Stimulated activated CD8-positive, alpha-beta memory T cell treated with anti-CD3 and anti-CD28 coated beads, Interleukin-15, amount 100 ng/mL, for 1 hour (primary cell): Measurements from ENCODE around the gene TOP2B.

Experiments used
- DNase-seq: peaks from one replicate; pipeline ENCODE4 v3.0.0-alpha.2; 2020; ENCODE audit warnings: low read depth

The TOP2B gene

DNA sequence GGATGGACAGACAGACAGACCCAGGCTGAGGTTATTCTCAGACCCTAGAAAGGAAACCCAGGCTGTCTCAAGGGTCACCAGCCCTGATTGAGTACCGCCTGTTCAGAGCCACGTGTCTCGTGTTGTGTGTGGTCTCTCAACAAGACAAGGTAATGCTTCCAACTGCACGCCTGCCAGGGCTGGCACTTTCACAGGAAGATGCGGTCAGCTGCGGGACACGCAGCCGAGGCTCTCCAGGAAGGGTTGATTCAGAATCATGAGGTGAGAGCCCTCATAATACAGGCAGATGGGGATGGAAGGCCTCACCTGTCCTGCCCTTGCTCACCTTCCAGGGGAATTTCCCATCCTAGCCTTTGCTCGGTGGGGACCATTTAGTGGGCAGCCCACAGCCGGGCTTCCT is 81.4 kb downstream of the TOP2B start:
- DNase-seq: no peak

DNA sequence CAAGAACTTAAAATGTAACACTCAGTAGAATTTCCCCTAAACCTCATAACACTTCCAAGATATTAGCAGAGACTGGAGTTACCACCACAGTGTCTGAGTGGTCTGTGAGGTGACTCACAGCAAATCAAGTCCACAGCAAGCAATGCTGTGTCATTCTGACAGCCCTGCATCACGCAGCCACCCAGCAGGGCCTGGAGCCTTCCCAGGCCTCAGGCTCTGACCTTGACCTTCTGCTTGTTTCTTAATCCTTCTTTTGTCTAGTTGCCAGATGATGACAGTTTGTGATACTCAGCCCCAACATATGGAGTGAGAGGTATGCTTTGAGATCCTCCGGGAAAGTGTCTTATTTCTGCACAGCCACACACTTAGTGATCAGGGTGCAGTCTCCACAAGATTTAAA is 82.5 kb downstream of the TOP2B start:
- DNase-seq: no peak

DNA sequence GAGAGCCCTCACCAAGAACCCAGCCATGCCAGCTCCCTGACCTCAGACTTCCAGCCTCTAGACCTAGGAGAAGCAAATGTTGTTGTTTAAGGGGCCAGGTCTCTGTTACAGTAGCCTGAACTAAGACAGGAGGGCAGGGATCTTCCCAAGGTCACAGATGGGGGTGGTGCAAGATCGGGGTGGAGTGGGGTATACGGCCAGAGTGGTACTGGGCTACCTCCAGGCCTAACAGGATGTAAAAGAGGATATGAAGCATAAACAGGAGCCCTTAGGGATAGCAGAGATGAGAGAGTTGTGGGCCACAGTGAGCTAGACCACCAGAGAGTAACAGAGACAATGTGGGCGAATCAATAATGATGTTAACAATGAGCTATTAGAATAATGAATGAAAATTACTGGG is 82.9 kb downstream of the TOP2B start:
- DNase-seq: no peak

DNA sequence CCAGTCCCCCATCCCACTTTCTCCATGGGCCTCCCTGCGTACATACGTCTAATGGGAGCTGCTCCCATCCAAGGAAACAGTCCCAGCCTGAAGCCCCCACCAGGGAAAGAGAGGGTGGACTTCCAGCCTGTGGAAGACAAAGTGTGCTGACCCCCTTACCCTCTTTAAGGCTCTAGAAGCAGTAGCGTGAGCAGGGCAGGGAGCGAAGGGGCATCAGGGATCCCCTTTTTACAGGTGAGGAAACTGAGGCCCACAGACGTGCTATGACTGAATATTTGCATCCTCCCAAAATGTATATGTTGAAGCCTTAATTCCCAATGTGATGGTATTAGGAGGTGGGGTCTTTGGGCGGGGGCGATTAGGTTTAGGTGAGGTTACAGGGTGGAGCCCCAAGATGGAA is 83.4 kb downstream of the TOP2B start:
- DNase-seq: no peak

DNA sequence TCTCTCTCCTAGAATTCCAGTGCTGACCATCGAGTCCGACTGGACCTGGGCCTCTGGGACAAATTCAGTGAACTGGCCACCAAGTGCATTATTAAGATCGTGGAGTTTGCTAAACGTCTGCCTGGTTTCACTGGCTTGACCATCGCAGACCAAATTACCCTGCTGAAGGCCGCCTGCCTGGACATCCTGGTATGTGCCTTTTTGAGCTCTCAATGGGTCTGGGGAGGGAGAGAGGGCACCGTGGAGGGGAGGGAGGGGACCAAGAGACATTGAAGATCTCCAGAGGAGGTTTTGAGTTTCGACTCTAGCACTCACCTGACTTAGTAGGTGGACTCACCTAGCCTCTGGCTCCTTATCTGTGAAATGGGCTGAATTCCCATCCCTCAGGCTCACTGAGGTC is 84.2 kb downstream of the TOP2B start:
- no peak for DNase-seq

DNA sequence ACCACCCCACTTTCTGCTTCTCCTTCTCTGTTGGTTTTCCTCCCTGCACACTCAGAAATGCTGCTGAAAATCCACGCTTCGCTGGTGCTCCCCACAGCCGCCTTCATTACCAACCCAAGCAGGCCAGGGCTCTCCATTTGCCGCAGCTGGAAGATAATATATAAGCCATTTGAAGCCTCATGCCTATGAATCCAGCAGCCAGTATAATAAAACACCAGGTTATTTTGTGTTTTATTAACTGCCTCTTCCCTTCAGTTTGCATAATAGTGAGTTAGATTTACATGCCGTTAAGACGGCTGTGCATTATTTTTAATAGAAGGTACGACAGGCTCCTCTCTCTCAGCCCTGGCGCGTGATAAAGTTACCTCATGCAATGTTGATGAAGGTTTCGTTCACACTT is 86.6 kb downstream of the TOP2B start:
- DNase-seq: no peak

DNA sequence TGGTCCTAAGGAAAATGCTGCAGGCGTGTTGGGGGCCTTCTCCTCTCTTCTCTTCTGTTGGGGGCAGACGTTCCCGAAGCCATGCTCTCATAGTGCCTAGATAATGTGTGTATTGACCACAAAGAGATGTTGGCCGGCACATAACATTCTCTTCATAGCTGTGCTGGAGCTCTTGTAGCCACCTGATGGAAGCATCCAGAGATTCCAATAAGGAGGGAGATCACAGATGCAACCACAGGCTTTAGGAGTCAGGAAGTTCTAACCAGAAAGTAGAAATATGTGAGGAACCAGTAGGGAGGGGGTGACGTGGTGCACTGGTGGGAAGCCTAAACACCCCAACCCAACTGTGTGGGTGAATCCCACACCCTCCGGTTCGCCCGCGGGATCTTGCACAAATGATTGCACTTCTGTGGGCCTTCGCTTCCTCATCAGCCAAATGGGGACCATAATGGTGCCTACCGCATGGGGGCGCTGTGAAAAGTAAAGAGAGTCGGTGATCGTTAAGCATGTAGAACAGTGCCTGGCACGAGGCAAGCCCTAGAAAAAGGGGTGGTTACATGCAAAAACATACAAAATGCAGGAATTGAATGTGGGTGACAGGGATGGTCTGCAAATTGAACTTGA is 87.8 kb downstream of the TOP2B start:
- no peak for DNase-seq

DNA sequence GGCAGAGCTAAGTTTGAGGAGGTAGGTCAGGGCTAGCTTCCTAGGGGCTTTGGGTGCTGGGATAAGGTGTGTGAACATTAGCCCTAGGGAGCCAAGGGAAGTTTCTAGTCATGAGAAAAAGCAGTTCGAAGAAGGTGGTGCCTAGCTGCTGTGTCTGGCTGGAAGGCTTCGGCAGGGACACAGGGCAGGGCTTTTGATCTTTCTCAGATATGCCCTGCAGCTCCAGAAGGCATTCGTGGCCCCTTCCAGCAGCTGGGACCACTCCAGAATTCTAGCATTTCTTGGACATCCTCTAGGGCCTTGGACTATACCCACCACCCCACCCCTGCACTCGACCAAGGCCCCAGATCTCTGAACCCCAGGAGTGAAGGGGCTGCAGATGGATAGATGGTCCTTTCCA is 88.6 kb downstream of the TOP2B start:
- no peak for DNase-seq

DNA sequence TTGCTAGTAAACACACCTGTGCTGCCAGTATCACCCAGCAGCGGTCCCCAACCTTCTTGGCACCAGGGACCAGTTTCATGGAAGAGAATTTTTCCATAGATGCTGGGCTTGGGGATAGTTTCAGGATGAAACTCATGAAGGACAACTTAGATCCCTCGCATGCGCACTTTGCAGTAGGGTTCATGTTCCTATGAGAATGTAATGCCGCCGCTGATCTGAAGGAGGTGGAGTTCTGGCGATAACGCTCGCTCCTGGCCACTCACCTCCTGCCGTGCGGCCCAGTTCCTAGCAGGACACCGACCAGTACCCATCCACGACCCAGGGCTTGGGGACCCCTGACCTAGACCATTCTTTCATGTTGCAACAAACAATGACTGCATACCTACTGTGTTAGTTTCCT is 89.7 kb downstream of the TOP2B start:
- no peak for DNase-seq

DNA sequence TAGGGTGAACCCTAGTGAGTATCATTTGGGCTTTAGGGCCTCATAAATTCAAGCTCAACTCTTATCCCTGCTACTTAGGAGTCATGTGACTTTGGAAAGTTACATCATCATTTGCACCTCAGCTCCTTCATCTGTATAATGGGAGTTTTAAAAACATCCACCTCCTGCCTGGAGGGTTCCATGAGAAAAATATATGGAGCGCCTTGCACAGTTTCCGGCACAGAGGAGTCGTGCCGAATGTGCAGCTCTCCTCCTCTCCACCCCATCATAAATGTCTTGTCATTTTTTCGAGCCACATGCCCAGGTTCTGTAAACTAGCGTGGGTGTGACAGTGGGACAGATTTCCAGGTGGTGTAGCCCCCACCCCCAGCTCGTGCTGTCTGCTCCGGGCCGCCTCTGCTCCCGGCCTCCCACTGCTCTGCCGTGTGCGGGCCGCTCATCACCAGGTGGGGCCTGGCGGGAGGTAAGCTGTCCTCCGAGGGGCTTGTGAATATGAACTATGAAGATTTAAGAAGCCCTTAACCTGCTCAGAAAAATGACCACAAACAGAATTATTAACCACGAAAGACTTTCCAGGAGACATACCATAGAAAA is 90.4 kb downstream of the TOP2B start:
- no peak for DNase-seq

DNA sequence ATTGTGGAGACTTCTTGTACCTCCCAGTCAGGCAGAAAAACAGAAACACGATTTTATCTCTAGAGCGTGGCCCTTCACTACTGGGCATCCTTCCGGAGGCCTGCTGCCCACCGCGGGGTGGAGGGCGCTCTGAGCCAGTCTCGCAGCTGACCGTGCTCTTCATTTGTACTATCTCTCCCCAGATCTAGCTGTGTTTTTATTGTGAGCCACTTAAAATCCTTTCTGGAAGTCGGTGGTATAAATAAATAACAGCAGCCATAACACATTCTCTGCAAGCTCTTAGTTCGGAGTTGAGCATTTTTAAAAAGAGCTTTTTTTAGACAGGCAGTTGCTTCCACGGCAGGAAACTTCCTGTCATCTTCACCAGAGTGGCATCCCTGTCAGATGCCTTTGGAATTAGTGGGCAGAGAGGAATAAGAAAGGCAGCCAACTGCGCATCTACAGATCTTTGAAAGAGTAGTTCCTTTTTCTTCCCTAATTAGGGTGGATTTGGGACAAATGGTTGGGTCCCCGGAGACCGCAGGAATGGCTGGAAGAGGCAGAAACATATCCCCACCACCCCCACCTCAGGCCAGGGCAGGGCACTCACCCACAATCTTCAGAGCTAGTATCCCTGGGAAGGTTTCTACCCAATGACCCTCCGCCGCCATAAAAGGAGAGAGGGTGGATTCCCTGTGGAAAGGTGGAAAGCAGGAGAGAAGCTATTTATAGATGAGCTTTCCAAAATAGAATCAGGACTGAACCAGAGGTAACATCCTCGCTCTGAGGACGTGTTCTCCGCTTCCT is 91.1 kb downstream of the TOP2B start:
- no peak for DNase-seq

DNA sequence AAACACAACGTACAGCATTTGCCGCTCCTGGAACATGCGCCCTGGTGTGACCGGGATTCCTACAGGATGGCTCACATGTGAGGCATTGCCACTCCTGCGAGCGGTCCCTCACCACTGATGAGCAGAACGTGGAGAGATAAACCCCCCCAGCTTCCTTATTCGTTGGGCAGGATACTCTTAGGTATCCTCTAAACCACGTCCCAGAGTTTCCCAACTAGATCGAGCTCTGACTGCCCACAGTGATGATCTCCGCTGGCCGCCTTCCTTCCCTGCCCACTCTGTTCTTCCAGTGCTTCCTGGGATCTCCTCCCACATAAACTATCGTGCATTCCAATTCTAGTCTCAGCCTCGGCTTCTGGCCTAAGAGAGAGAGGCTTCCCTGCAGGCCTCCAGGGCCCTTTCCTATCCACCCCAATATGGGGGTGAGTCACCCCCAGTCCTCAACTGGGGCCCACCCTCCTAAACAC is 91.8 kb downstream of the TOP2B start:
- DNase-seq: no peak

DNA sequence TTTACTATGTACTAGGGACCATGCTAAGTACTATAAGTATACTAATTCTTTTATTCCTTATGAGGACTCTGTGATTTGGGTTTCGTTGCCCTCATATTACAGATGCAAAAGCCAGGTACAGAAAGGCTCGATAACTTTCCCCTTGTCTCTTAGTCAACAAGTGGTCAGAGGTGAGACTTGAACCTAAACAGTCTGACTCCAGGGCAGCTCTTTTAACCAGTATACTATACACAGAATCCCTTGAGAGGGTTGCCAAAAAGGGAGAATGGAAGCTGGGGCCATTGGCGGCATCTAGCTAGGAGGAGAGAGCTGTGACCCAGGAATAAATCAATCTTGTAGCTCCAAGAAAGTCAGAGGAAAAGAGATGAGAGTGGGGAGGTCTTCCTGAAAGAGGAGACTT is 92.4 kb downstream of the TOP2B start:
- no peak for DNase-seq

DNA sequence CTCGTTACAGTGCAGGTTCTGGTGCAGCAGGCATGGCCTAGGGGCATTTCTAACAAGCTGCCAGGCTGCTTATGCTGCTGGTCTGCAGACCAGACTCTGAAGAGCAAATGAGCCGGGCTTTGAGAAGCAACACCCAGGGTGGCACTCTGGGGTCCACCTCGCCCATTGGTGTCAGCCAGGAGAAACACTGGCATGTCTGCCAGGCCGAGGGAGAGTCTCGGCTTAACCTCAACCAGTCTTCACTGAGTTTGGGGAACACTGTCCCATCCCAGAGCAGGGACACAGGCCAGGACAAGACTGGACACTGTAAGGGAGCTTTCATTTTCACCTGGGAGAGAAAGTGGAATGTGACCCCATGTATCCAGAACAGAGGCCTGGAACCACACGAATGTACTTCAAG is 93.4 kb downstream of the TOP2B start:
- no peak for DNase-seq

DNA sequence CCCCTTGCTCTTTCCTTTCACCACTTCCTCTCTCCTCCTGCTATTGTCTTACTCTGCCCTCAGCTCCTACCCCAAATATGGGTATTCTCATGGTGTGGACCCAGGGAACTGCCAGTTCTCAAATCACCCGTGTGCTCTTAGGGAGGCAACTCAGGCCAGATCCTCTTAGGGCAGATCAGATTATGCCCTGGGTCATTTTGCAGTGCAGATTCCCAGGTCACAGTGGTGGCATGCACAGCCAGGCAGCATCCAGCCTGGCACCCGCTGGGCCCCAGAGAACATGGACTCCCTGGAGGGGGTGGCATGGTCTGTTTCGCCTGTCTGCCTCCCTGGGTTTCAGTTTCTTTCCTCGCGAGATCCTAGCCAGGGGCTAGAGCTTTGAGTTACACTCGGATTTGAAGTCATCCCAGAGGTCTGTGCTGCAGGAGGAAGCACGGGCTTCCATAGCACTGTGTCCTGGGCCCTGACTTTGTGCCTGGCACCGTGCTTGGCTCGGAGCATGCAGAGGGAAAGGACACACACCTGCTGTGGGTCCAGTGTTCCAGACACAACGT is 96.1 kb downstream of the TOP2B start:
- DNase-seq: no peak

DNA sequence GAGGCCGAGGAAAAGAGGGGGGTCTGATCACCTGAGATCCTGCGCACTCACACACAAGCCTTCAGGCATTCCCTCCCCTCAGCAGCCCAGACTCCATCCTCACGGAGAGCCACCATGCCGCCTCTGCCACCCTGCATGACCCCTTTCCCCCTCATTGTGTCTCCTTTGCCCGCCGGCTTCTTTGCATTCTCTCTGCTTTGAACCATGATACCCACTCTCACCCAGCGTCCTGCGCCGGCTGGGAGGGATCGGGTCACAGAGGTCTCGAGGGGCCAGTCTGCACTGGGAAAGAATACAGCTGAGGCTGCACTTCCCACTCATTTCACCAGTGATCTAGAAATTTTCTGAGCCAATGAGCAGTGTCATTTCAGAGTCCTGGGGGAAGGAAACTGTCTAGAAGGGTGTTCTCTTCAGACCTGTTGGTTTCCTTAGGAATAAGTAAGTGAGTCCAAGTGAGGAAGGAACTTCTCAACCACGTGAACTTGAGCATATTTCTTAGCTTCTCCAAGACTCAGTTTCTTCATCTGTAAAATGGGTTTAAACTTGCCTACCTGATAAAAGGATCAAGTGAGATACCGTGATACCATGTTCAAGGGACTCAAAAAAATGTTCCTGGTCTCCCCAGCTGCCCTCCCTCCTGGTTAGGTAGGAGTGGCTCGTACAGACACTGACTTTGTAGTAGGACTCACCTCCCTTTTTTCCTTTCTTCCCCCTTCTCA is 96.7 kb downstream of the TOP2B start:
- no peak for DNase-seq

DNA sequence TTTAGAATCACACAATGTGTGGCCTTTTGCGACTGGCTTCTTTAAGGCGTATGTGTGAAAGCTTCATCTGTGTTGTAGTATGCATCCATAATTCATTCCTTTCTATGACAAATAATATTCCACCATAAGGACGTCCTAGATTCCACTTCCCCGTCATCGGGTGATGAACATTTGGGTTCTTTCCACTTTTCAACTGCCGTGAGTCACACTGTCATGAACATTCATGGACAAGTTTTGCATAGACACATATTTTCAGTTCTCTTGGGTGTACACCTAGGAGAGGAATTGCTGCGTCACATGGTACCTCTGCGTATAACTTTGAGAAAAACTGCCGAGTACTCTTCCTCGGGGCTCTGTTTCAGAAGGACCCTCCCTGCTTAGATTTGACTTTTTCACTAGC is 97.3 kb downstream of the TOP2B start:
- DNase-seq: no peak

DNA sequence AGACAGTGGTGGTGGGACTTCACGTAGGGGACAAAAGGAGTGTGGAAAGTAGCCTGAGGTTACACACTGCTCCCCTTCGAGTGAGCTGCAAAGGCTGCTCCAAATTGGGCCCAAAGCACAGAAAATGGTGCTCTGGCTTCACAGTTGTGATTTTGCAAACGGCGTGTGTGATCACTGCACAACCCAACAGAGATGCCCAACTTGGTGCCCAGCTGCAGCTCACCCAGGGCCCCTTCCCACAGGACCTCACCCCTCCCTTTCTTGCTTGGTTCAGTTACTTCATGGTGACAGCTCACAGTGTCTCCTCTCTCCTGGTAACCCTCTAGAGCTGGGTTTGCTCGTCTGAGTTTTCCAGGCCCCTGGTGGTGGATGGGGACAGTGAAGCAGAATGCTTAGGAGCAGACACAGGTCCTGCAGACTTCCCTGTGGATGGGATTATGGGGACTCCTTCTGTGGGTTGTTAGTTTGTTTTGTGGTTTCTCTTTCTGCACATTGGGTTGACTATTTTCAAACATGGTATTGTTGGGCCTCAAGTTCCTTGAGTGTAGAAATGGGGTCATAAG is 98.3 kb downstream of the TOP2B start:
- DNase-seq: no peak

DNA sequence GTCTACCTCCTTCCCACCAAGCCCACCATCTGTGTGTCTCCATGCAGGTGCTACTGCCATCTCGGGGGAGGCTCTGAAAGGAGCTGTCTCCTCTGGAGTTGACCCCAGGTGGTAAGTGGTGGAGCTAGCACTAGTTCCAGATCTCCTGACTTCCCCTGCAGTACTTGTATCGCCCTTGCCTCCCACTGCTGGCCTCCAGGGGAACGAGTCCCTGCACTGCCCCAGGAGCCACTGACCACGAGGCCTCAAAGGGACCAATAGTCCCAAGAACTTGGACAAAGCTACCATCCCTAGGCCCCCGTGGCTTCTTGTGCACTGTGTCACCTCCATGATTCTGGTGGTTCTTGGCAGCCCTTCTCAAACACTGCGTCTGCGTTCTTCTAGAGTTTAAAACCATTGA is 98.9 kb downstream of the TOP2B start:
- DNase-seq: no peak

DNA sequence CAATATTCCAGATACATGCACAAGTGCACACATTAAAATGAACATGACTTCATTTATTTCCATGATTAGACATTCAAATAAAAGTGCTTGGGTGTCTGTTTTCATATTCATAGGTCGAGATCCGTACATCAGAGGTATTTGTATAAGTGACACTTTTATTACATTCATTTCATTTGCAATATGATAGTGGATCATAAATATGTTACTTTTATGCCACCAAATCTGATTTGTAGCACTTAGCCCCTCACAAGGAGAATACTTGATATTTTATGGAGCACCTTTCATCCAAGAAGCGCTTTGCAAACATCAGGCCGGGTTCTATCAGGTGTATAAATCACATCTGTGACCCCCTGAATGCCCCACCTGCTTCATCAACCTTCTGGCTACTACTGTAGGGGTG is 100.6 kb downstream of the TOP2B start:
- no peak for DNase-seq

DNA sequence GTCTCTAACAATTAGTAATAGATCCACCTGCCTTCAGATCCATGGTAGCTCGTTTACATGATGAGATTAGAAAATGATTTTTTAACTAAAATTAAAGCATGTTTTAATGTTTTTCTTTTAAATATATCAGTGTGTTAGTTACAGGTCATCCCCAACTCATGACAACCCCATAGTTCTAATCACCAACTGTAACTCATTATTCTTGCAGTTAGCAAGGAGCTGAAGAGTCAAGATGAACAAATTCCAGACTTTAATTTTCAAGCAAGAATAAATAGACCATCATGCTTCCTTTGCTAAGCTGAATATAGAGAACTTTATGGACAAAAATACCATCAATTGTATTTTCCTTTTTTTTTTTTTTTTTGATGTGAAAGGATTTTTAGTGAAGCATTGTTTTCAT is 101.1 kb downstream of the TOP2B start:
- no peak for DNase-seq

DNA sequence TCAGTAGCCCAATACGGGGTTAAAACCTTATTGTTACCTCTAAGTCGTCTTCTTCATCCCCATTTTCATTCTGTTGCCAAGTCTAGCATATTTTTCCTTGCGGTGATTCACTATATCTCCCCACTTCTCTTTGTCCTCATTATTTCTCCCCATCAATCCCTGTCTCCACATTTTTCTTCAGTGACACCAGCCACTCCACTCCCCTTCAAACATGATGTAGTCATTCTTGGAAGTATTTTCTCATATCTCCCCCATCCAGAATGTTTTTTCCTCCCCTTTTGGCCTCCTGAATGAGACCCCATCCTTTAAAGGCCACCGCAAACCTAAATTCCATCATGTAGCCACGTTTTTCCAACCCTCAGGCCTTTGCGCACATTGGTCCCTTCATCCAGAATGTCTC is 105.9 kb downstream of the TOP2B start:
- no peak for DNase-seq
